Stimulated activated CD4-positive, alpha-beta T cell treated with anti-CD3 and anti-CD28 coated beads, Interleukin-1b, Interleukin-23, amount 100 ng/mL, for 48 hours (primary cell): ENCODE data around the gene PDE4D.
"Not testable (repeated sequence)": the region's sequence is repeated elsewhere in the genome, so short reads cannot be mapped to it uniquely, and the experiment has no call there.

Experiments used
- DNase-seq: peaks from one replicate; pipeline ENCODE4 v3.0.0-alpha.2; 2020

The PDE4D gene

GRCh38 chr5:59317023-59317773 is 576.3 kb downstream of the PDE4D start:
- no peak for DNase-seq

GRCh38 chr5:59312223-59312622 is 581.3 kb downstream of the PDE4D start:
- no peak for DNase-seq

- not testable (repeated sequence) for DNase-seq
Observed at GRCh38 chr5:59308685-59309084, 584.8 kb downstream of the PDE4D start.

- DNase-seq: not testable (repeated sequence)
Observed at GRCh38 chr5:59303289-59303716, 590.2 kb downstream of the PDE4D start.

- DNase-seq: not testable (repeated sequence)
Observed at GRCh38 chr5:59302509-59302908, 591.0 kb downstream of the PDE4D start.

- DNase-seq: no peak
Observed at GRCh38 chr5:59301727-59302126, 591.8 kb downstream of the PDE4D start.

GRCh38 chr5:59300930-59301329 is 592.6 kb downstream of the PDE4D start:
- no peak for DNase-seq

- DNase-seq: no peak
Observed at GRCh38 chr5:59299006-59299405, 594.5 kb downstream of the PDE4D start.

- DNase-seq: no peak
Observed at GRCh38 chr5:59296317-59297264, 596.9 kb downstream of the PDE4D start.

- peak; percentile 25 for DNase-seq
Observed at GRCh38 chr5:59293700-59294099, 599.8 kb downstream of the PDE4D start.

GRCh38 chr5:59291941-59292340 is 601.6 kb downstream of the PDE4D start:
- no peak for DNase-seq

GRCh38 chr5:59287884-59288283 is 605.6 kb downstream of the PDE4D start:
- no peak for DNase-seq

GRCh38 chr5:59287361-59287760 is 606.2 kb downstream of the PDE4D start:
- DNase-seq: no peak

GRCh38 chr5:59286510-59286909 is 607.0 kb downstream of the PDE4D start:
- no peak for DNase-seq

- DNase-seq: no peak
Observed at GRCh38 chr5:59285300-59286016, 608.1 kb downstream of the PDE4D start.

- DNase-seq: no peak
Observed at GRCh38 chr5:59282726-59283125, 610.8 kb downstream of the PDE4D start.

GRCh38 chr5:59279979-59280378 is 613.5 kb downstream of the PDE4D start:
- no peak for DNase-seq

GRCh38 chr5:59276917-59277372 is 616.6 kb downstream of the PDE4D start:
- DNase-seq: no peak

GRCh38 chr5:59276325-59276675 is 617.2 kb downstream of the PDE4D start:
- DNase-seq: no peak

GRCh38 chr5:59275510-59276324 is 617.8 kb downstream of the PDE4D start:
- no peak for DNase-seq

- no peak for DNase-seq
Observed at GRCh38 chr5:59275170-59275509, 618.4 kb downstream of the PDE4D start.

- no peak for DNase-seq
Observed at GRCh38 chr5:59274106-59274636, 619.4 kb downstream of the PDE4D start.
